HepG2 (cell line): ENCODE results near the gene PPME1. TPM values are rescaled to one million over a fixed set of nuclear protein-coding genes. Genes with fewer than 3 reads are reported as not detected.

ENCODE experiments used
- AGO2 ChIP-seq: fragments of 200-400 bp; formaldehyde crosslinking; optimal IDR thresholded peaks from 2 replicates; pipeline ENCODE3; 2017; ENCODE audit warnings: mild to moderate bottlenecking, low read depth, low read length, moderate library complexity
- ARID3A ChIP-seq: IDR thresholded peaks from 2 replicates; pipeline ENCODE4 v1.6.1; 2012; ENCODE audit warnings: low read depth, low read length, improper control_type of control experiment
- ATF7 ChIP-seq, 2 experiments: fragments of 450-650 bp in 1 of 2; sonication (generic) in 1 of 2; formaldehyde crosslinking in 1 of 2; IDR thresholded peaks; 2 replicates each; pipeline versions ENCODE4 v1.4.0 to v1.6.1; 2016 to 2020; ENCODE audit warnings: antibody characterized with exemption in 1 of 2, mild to moderate bottlenecking in 1 of 2, missing genetic modification reagents in 1 of 2
- ATRX ChIP-seq: sonication (generic); formaldehyde crosslinking; IDR thresholded peaks from 2 replicates; pipeline ENCODE4 v1.4.0; 2020; ENCODE audit warnings: missing genetic modification reagents, borderline replicate concordance
- NPAS2 ChIP-seq: sonication (generic); formaldehyde crosslinking; IDR thresholded peaks from 2 replicates; pipeline ENCODE4 v1.8.0; 2022; ENCODE audit warnings: mild to moderate bottlenecking, missing genetic modification reagents, borderline replicate concordance
- REL ChIP-seq: sonication (generic); formaldehyde crosslinking; conservative IDR thresholded peaks from 2 replicates; pipeline ENCODE4 v1.8.0; 2022; ENCODE audit warnings: mild to moderate bottlenecking, missing genetic modification reagents, moderate library complexity
- ZBTB20 ChIP-seq: sonication (generic); formaldehyde crosslinking; IDR thresholded peaks from 2 replicates; pipeline ENCODE4 v1.8.1; 2023; ENCODE audit warnings: missing genetic modification reagents, low read depth, mild to moderate bottlenecking, borderline replicate concordance
- ZNF407 ChIP-seq: sonication (generic); formaldehyde crosslinking; IDR thresholded peaks from one replicate; pipeline ENCODE4 v1.5.1; 2020; ENCODE audit warnings: mild to moderate bottlenecking, missing genetic modification reagents; ENCODE audit errors: not compliant biosample characterization
- ZNF547 ChIP-seq: sonication (generic); formaldehyde crosslinking; IDR thresholded peaks from 2 replicates; pipeline ENCODE4 v1.5.1; 2020; ENCODE audit warnings: mild to moderate bottlenecking, missing genetic modification reagents
- polyA plus RNA-seq, 8 experiments: library from polyadenylated mRNA; depleted of rRNA in 3 of 8; stranded (reverse) in 7 of 8; unstranded in 1 of 8; fragments of >200 nt; fragmentation: Illumina TruSeq in 4 of 8; extraction: Trizol in 4 of 8; gene quantifications; 2 replicates each; pipeline versions ENCODE4 v1.2.1 to v1.2.3, GENCODE V29; 2011 to 2016; ENCODE audit warnings: low read depth in 4 of 8, missing spikeins in 1 of 8, mixed read lengths in 1 of 8; ENCODE audit not compliant: insufficient read depth in 1 of 8
- total RNA-seq, 5 experiments: library from RNA; depleted of rRNA; stranded (reverse); fragments of >200 nt; fragmentation: Illumina TruSeq; extraction: Trizol; gene quantifications; 2 replicates each; pipeline ENCODE4 v1.2.3, GENCODE V29; 2016; ENCODE audit warnings: low read depth in 1 of 5
- TF ChIP-seq, protein P1 (sequence below): sonication (generic); formaldehyde crosslinking; IDR thresholded peaks from 2 replicates; pipeline ENCODE4 v1.9.0; 2021; ENCODE audit warnings: mild to moderate bottlenecking, missing genetic modification reagents
- TF ChIP-seq, protein P2 (sequence below): sonication (generic); formaldehyde crosslinking; IDR thresholded peaks from 2 replicates; pipeline ENCODE4 v1.4.0; 2020; ENCODE audit warnings: missing genetic modification reagents

PPME1 gene
- total and polyA plus RNA-seq, 2 of the 13 experiments (the other 11 are each of a cell fraction or from before 2014, with no cell fraction given) = 31.3 to 56.0 TPM

- TF ChIP-seq ZNF407 (no peak), NPAS2 (CRISPR knock-in tag) (no peak), ATRX (CRISPR knock-in tag) (no peak), ZBTB20 (CRISPR knock-in tag) (no peak), ARID3A (no peak), ZNF547 (no peak), AGO2 (no peak), REL (CRISPR knock-in tag) (no peak), ATF7 (IDR thresholded peaks at IDR 0.05) (no peak), ATF7 (CRISPR knock-in tag; IDR thresholded peaks at IDR 0.05) (no peak)
- TF ChIP-seq, protein P1, sequence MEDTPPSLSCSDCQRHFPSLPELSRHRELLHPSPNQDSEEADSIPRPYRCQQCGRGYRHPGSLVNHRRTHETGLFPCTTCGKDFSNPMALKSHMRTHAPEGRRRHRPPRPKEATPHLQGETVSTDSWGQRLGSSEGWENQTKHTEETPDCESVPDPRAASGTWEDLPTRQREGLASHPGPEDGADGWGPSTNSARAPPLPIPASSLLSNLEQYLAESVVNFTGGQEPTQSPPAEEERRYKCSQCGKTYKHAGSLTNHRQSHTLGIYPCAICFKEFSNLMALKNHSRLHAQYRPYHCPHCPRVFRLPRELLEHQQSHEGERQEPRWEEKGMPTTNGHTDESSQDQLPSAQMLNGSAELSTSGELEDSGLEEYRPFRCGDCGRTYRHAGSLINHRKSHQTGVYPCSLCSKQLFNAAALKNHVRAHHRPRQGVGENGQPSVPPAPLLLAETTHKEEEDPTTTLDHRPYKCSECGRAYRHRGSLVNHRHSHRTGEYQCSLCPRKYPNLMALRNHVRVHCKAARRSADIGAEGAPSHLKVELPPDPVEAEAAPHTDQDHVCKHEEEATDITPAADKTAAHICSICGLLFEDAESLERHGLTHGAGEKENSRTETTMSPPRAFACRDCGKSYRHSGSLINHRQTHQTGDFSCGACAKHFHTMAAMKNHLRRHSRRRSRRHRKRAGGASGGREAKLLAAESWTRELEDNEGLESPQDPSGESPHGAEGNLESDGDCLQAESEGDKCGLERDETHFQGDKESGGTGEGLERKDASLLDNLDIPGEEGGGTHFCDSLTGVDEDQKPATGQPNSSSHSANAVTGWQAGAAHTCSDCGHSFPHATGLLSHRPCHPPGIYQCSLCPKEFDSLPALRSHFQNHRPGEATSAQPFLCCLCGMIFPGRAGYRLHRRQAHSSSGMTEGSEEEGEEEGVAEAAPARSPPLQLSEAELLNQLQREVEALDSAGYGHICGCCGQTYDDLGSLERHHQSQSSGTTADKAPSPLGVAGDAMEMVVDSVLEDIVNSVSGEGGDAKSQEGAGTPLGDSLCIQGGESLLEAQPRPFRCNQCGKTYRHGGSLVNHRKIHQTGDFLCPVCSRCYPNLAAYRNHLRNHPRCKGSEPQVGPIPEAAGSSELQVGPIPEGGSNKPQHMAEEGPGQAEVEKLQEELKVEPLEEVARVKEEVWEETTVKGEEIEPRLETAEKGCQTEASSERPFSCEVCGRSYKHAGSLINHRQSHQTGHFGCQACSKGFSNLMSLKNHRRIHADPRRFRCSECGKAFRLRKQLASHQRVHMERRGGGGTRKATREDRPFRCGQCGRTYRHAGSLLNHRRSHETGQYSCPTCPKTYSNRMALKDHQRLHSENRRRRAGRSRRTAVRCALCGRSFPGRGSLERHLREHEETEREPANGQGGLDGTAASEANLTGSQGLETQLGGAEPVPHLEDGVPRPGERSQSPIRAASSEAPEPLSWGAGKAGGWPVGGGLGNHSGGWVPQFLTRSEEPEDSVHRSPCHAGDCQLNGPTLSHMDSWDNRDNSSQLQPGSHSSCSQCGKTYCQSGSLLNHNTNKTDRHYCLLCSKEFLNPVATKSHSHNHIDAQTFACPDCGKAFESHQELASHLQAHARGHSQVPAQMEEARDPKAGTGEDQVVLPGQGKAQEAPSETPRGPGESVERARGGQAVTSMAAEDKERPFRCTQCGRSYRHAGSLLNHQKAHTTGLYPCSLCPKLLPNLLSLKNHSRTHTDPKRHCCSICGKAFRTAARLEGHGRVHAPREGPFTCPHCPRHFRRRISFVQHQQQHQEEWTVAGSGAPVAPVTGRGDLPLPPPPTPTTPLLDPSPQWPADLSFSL (CRISPR knock-in tag) = no peak
- TF ChIP-seq, protein P2, sequence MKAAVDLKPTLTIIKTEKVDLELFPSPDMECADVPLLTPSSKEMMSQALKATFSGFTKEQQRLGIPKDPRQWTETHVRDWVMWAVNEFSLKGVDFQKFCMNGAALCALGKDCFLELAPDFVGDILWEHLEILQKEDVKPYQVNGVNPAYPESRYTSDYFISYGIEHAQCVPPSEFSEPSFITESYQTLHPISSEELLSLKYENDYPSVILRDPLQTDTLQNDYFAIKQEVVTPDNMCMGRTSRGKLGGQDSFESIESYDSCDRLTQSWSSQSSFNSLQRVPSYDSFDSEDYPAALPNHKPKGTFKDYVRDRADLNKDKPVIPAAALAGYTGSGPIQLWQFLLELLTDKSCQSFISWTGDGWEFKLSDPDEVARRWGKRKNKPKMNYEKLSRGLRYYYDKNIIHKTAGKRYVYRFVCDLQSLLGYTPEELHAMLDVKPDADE (CRISPR knock-in tag) = no peak
Observed at GRCh38 chr11:74265256-74265655, 94.2 kb downstream of the PPME1 start (continued).
